HepG2 (cell line): ENCODE data around the gene TPST2. TPM values are rescaled to one million over a fixed set of nuclear protein-coding genes. Genes with fewer than 3 reads are reported as not detected.

Experiments
- CAMTA2 ChIP-seq: sonication (generic); formaldehyde crosslinking; IDR thresholded peaks from 2 replicates; pipeline ENCODE4 v1.4.0; 2020; ENCODE audit warnings: mild to moderate bottlenecking, missing genetic modification reagents, borderline replicate concordance
- CBFB ChIP-seq: sonication (generic); formaldehyde crosslinking; IDR thresholded peaks from 2 replicates; pipeline ENCODE4 v1.4.0; 2020; ENCODE audit warnings: missing genetic modification reagents
- DNMT3B ChIP-seq: conservative IDR thresholded peaks from 2 replicates; pipeline ENCODE4 v1.6.1; 2016; ENCODE audit warnings: missing biosample characterization, control low read depth
- ESRRA ChIP-seq: sonication (generic); formaldehyde crosslinking; IDR thresholded peaks from 2 replicates; pipeline ENCODE4 v1.5.1; 2020; ENCODE audit warnings: mild to moderate bottlenecking, low read depth, missing genetic modification reagents
- IKZF5 ChIP-seq: IDR thresholded peaks from 2 replicates; pipeline ENCODE4 v1.6.1; 2018; ENCODE audit warnings: missing genetic modification reagents, mild to moderate bottlenecking, missing compliant biosample characterization
- MBNL3 ChIP-seq: fragments of 250-450 bp; sonication (Bioruptor Pico); conservative IDR thresholded peaks from 2 replicates; pipeline ENCODE4 v1.8.0; 2022; ENCODE audit warnings: mild to moderate bottlenecking, inconsistent platforms
- MXD3 ChIP-seq: IDR thresholded peaks from 2 replicates; pipeline ENCODE4 v1.6.1; 2016; ENCODE audit warnings: mild to moderate bottlenecking, missing biosample characterization, missing genetic modification reagents
- NCOA1 ChIP-seq: sonication (generic); formaldehyde crosslinking; IDR thresholded peaks from 2 replicates; pipeline ENCODE4 v1.9.0; 2021; ENCODE audit warnings: missing genetic modification reagents
- RORA ChIP-seq: sonication (generic); formaldehyde crosslinking; IDR thresholded peaks from 2 replicates; pipeline ENCODE4 v1.5.0; 2020; ENCODE audit warnings: mild to moderate bottlenecking, missing genetic modification reagents, moderate library complexity
- SP1 ChIP-seq, 2 experiments: fragments of 450-650 bp in 1 of 2; sonication (generic) in 1 of 2; formaldehyde crosslinking in 1 of 2; IDR thresholded peaks; 2 replicates each; pipeline versions ENCODE4 v1.4.0 to v1.6.1; 2016 to 2020; ENCODE audit warnings: missing genetic modification reagents in 1 of 2
- ZNF207 ChIP-seq: fragments of 450-650 bp; IDR thresholded peaks from 2 replicates; pipeline ENCODE4 v1.6.1; 2016; ENCODE audit warnings: antibody characterized with exemption, borderline replicate concordance
- ZNF382 ChIP-seq: sonication (generic); formaldehyde crosslinking; IDR thresholded peaks from 2 replicates; pipeline ENCODE4 v1.5.0; 2020; ENCODE audit warnings: missing genetic modification reagents, mild to moderate bottlenecking, borderline replicate concordance
- ZNF547 ChIP-seq: sonication (generic); formaldehyde crosslinking; IDR thresholded peaks from 2 replicates; pipeline ENCODE4 v1.5.1; 2020; ENCODE audit warnings: mild to moderate bottlenecking, missing genetic modification reagents
- ZNF749 ChIP-seq: sonication (generic); formaldehyde crosslinking; IDR thresholded peaks from 2 replicates; pipeline ENCODE4 v1.8.0; 2022; ENCODE audit warnings: mild to moderate bottlenecking, missing genetic modification reagents, moderate library complexity, borderline replicate concordance
- polyA plus RNA-seq, 8 experiments: library from polyadenylated mRNA; depleted of rRNA in 3 of 8; stranded (reverse) in 7 of 8; unstranded in 1 of 8; fragments of >200 nt; fragmentation: Illumina TruSeq in 4 of 8; extraction: Trizol in 4 of 8; gene quantifications; 2 replicates each; pipeline versions ENCODE4 v1.2.1 to v1.2.3, GENCODE V29; 2011 to 2016; ENCODE audit warnings: low read depth in 4 of 8, missing spikeins in 1 of 8, mixed read lengths in 1 of 8; ENCODE audit not compliant: insufficient read depth in 1 of 8
- total RNA-seq, 5 experiments: library from RNA; depleted of rRNA; stranded (reverse); fragments of >200 nt; fragmentation: Illumina TruSeq; extraction: Trizol; gene quantifications; 2 replicates each; pipeline ENCODE4 v1.2.3, GENCODE V29; 2016; ENCODE audit warnings: low read depth in 1 of 5
- TF ChIP-seq, protein P1 (sequence below): sonication (generic); formaldehyde crosslinking; IDR thresholded peaks from 2 replicates; pipeline ENCODE4 v1.9.0; 2021; ENCODE audit warnings: missing genetic modification reagents, mild to moderate bottlenecking, borderline replicate concordance
- TF ChIP-seq, protein P2 (sequence below): sonication (generic); formaldehyde crosslinking; IDR thresholded peaks from 2 replicates; pipeline ENCODE4 v1.4.0; 2020; ENCODE audit warnings: missing genetic modification reagents
- TF ChIP-seq, protein P3 (sequence below): IDR thresholded peaks from 2 replicates; pipeline ENCODE4 v1.6.1; 2012; ENCODE audit warnings: inconsistent platforms
- TF ChIP-seq, protein P4 (sequence below): sonication (generic); formaldehyde crosslinking; IDR thresholded peaks from 2 replicates; pipeline ENCODE4 v1.5.1; 2020; ENCODE audit warnings: mild to moderate bottlenecking, missing genetic modification reagents, moderate library complexity

Gene TPST2
- total and polyA plus RNA-seq, 2 of the 13 experiments (the other 11 are each of a cell fraction or from before 2014, with no cell fraction given): 15.2 to 23.8 TPM

DNA sequence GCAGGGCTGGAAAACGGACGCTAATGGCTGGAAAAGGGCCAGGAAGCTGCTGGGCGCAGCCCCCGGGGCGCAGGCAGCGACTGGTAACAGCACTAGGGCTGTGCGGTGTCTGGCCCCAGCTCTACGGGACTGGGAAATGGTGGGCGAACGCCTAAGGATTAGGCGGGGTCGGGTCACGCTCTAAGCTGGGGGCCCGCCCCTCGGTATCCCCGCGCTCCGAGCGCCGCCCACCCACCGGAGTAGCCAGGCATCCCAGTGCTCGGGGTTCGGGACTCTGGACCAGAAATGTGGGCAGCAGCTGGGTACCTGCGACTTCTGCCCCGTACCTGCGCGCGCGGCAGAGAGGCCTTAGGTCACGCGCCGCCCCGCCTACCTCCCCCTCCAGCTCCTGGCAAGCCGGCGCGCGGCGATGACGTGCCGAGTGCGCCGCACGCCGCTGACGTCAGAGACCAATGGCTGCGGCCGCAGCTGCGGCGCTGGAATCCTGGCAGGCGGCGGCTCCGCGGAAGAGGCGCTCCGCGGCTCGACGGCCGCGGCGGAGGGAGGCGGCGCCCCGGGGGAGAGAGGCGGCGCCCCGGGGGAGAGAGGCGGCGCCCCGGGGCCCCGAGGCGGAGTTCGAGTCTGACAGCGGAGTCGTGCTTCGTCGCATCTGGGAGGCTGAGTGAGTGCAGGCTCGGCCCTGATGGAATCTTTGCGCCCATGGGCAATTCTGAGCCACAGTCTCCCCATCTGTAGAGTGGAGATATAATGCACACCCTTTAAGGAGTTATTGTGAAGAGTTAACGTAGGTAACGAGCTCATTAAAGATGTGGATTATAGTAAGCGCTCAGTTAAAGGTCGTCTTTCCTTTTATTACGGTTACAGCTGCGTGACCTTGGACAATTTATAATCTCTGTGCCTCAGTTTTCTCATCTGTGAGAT lies 106.2 kb downstream of the TPST2 start, which contains the start of the genes HPS4 and SRRD (continued):
- TF ChIP-seq, protein P1, sequence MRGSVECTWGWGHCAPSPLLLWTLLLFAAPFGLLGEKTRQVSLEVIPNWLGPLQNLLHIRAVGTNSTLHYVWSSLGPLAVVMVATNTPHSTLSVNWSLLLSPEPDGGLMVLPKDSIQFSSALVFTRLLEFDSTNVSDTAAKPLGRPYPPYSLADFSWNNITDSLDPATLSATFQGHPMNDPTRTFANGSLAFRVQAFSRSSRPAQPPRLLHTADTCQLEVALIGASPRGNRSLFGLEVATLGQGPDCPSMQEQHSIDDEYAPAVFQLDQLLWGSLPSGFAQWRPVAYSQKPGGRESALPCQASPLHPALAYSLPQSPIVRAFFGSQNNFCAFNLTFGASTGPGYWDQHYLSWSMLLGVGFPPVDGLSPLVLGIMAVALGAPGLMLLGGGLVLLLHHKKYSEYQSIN (CRISPR knock-in tag): no peak
- no peak for TF ChIP-seq ZNF749 (CRISPR knock-in tag)
- TF ChIP-seq, protein P2, sequence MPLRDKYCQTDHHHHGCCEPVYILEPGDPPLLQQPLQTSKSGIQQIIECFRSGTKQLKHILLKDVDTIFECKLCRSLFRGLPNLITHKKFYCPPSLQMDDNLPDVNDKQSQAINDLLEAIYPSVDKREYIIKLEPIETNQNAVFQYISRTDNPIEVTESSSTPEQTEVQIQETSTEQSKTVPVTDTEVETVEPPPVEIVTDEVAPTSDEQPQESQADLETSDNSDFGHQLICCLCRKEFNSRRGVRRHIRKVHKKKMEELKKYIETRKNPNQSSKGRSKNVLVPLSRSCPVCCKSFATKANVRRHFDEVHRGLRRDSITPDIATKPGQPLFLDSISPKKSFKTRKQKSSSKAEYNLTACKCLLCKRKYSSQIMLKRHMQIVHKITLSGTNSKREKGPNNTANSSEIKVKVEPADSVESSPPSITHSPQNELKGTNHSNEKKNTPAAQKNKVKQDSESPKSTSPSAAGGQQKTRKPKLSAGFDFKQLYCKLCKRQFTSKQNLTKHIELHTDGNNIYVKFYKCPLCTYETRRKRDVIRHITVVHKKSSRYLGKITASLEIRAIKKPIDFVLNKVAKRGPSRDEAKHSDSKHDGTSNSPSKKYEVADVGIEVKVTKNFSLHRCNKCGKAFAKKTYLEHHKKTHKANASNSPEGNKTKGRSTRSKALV (CRISPR knock-in tag): peak; percentile 87
- TF ChIP-seq MXD3 (CRISPR knock-in tag): peak; percentile 95
- TF ChIP-seq MBNL3 (CRISPR knock-in tag): no peak
- no peak for TF ChIP-seq ZNF382 (CRISPR knock-in tag)
- TF ChIP-seq DNMT3B (CRISPR knock-in tag): no peak; the same call in 1 of the 2 replicates
- TF ChIP-seq RORA (CRISPR knock-in tag): no peak
- peak; percentile 94 for TF ChIP-seq CBFB (CRISPR knock-in tag)
- TF ChIP-seq ESRRA (CRISPR knock-in tag): 0 out of 2 replicates have a peak, but pooled peaks have one; percentile 49
- peak; percentile 87 for TF ChIP-seq IKZF5 (CRISPR knock-in tag)
- TF ChIP-seq CAMTA2 (CRISPR knock-in tag): no peak
- TF ChIP-seq, protein P3, sequence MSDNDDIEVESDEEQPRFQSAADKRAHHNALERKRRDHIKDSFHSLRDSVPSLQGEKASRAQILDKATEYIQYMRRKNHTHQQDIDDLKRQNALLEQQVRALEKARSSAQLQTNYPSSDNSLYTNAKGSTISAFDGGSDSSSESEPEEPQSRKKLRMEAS: peak; percentile 89
- peak; percentile 94 for TF ChIP-seq ZNF547 (CRISPR knock-in tag)
- TF ChIP-seq, protein P4, sequence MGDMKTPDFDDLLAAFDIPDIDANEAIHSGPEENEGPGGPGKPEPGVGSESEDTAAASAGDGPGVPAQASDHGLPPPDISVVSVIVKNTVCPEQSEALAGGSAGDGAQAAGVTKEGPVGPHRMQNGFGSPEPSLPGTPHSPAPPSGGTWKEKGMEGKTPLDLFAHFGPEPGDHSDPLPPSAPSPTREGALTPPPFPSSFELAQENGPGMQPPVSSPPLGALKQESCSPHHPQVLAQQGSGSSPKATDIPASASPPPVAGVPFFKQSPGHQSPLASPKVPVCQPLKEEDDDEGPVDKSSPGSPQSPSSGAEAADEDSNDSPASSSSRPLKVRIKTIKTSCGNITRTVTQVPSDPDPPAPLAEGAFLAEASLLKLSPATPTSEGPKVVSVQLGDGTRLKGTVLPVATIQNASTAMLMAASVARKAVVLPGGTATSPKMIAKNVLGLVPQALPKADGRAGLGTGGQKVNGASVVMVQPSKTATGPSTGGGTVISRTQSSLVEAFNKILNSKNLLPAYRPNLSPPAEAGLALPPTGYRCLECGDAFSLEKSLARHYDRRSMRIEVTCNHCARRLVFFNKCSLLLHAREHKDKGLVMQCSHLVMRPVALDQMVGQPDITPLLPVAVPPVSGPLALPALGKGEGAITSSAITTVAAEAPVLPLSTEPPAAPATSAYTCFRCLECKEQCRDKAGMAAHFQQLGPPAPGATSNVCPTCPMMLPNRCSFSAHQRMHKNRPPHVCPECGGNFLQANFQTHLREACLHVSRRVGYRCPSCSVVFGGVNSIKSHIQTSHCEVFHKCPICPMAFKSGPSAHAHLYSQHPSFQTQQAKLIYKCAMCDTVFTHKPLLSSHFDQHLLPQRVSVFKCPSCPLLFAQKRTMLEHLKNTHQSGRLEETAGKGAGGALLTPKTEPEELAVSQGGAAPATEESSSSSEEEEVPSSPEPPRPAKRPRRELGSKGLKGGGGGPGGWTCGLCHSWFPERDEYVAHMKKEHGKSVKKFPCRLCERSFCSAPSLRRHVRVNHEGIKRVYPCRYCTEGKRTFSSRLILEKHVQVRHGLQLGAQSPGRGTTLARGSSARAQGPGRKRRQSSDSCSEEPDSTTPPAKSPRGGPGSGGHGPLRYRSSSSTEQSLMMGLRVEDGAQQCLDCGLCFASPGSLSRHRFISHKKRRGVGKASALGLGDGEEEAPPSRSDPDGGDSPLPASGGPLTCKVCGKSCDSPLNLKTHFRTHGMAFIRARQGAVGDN: peak; percentile 88
- TF ChIP-seq ZNF207: no peak
- no peak for TF ChIP-seq SP1 (IDR thresholded peaks at IDR 0.05)
- peak; percentile 90 for TF ChIP-seq SP1 (CRISPR knock-in tag; IDR thresholded peaks at IDR 0.05)
- no peak for TF ChIP-seq NCOA1
